Esophagus muscularis mucosa (tissue), 4 donors: ENCODE data around the gene IGFBP2.

Experiments used
- EP300 ChIP-seq: sonication (generic); formaldehyde crosslinking; IDR thresholded peaks from one replicate; pipeline ENCODE4 v1.6.1; 2017; ENCODE audit warnings: antibody characterized with exemption
- POLR2A ChIP-seq: fragments of 450-650 bp; IDR thresholded peaks from one replicate; pipeline ENCODE4 v1.6.1; 2017; ENCODE audit warnings: antibody characterized with exemption, moderate library complexity, mild to moderate bottlenecking, low read depth
- TF ChIP-seq, protein P1 (sequence below), 3 experiments: fragments of 200-600 bp in 2 of 3; fragments of 450-650 bp in 1 of 3; sonication (generic) in 2 of 3; IDR thresholded peaks; one replicate each; pipeline ENCODE4 v1.5.1; 2017 to 2019; ENCODE audit warnings: antibody characterized with exemption in 3 of 3, mild to moderate bottlenecking in 2 of 3, moderate library complexity in 1 of 3

DNA sequence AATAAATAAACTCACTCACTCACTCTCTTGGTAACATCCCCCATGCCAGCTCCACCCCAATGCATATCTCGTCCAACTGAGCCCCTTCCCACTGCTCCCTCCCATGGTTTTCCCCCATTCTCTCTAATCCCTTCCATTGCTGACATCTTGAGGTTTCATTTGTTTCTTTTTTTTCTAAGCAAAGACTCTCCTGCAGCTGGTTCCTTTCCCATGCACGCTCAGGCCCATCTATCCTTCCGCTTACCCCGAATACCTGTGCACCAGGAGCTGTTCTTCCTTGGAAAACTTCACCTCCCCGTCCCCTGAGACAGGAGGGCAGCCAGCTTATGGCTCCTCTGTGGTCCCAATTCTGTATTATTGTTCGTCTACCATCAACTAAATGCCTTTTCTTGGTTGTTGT, 41.7 kb upstream of the IGFBP2 start:
- TF ChIP-seq, protein P1, sequence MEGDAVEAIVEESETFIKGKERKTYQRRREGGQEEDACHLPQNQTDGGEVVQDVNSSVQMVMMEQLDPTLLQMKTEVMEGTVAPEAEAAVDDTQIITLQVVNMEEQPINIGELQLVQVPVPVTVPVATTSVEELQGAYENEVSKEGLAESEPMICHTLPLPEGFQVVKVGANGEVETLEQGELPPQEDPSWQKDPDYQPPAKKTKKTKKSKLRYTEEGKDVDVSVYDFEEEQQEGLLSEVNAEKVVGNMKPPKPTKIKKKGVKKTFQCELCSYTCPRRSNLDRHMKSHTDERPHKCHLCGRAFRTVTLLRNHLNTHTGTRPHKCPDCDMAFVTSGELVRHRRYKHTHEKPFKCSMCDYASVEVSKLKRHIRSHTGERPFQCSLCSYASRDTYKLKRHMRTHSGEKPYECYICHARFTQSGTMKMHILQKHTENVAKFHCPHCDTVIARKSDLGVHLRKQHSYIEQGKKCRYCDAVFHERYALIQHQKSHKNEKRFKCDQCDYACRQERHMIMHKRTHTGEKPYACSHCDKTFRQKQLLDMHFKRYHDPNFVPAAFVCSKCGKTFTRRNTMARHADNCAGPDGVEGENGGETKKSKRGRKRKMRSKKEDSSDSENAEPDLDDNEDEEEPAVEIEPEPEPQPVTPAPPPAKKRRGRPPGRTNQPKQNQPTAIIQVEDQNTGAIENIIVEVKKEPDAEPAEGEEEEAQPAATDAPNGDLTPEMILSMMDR (IDR thresholded peaks at IDR 0.05), result no peak
- TF ChIP-seq POLR2A (no peak), EP300 (no peak)
